ENCODE results near the gene DGCR6L.
A peak's percentile ranks its signal among the peaks of the same experiment; 100 is the strongest.
"Not testable (repeated sequence)": the region's sequence is repeated elsewhere in the genome, so short reads cannot be mapped to it uniquely, and the experiment has no call there.

Gene DGCR6L

DNA sequence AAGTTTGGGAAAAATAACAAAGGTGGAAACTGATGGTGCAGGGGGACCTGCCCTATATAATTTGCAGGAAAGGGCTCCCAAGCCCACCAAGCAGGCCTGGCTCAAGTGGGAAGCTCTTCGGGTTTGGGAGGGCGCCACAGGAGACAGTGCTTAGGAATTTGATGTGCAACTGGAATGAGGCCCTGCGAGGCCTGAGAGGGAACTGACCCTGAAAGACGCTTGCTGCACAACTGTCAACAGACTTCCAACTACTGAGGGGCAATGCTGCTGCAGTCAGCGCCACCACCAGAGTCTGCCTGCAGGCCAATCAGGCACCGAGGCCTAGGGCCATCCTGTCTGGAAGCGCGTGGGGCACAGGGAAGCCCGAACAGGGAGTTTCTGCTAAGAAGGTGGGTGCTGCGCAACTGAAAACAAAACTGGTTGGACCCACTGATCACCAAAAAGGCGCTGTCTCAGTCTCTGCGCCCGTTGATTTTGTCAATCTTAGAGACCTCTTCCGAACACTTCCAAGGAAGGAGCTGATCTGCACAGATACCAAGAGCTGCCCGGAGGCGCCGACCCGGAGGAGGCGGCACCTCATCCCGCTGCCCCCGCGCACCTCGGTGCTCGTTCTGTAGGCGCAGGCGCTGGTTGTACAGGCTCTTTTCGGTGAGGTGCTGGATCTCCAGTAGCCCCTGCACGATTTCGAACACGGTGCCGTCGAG is 667 bp downstream of the DGCR6L start:
- no peak for DNase-seq (ENCODE audit: low read depth)
- H3K4me3 ChIP-seq (ENCODE audit: low read depth, low read length): peak overlapping the region; percentile 98
- TF ChIP-seq, protein P1, sequence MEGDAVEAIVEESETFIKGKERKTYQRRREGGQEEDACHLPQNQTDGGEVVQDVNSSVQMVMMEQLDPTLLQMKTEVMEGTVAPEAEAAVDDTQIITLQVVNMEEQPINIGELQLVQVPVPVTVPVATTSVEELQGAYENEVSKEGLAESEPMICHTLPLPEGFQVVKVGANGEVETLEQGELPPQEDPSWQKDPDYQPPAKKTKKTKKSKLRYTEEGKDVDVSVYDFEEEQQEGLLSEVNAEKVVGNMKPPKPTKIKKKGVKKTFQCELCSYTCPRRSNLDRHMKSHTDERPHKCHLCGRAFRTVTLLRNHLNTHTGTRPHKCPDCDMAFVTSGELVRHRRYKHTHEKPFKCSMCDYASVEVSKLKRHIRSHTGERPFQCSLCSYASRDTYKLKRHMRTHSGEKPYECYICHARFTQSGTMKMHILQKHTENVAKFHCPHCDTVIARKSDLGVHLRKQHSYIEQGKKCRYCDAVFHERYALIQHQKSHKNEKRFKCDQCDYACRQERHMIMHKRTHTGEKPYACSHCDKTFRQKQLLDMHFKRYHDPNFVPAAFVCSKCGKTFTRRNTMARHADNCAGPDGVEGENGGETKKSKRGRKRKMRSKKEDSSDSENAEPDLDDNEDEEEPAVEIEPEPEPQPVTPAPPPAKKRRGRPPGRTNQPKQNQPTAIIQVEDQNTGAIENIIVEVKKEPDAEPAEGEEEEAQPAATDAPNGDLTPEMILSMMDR (IDR thresholded peaks at IDR 0.05; ENCODE audit: low read depth, low read length, missing control alignments): no peak

DNA sequence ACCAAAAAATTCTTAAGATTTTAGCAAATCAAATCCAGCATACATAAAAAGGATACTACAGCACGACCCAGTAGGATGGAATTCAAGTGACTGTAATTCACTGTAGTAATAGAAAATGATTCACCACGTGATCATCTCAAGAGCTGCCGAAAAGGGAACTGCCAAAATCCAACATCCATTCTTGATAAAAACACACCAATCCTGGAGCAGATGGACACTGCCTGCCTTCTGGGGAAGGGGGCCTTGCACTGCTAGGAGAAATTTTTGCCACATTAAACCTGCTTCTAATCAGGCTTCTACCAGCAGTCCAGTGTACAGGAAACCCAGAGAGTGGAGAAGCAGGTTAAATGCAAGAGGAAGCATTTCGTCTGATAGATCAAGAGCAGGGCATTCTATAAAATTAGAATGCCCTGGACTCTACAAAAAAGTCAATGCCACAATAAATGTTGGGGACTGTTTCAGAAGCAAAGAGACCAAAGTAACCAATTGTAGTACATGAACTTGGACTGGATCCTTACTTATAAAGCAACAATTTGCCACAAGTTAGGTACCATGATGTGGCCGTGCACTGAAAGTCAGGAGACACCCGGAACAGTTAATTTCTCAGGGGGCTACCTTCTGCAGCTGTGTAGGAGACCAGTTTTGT is 1.7 kb downstream of the DGCR6L start:
- not testable (repeated sequence) for H3K4me3 ChIP-seq (ENCODE audit: low read depth, low read length); DNase-seq (ENCODE audit: low read depth)

DNA sequence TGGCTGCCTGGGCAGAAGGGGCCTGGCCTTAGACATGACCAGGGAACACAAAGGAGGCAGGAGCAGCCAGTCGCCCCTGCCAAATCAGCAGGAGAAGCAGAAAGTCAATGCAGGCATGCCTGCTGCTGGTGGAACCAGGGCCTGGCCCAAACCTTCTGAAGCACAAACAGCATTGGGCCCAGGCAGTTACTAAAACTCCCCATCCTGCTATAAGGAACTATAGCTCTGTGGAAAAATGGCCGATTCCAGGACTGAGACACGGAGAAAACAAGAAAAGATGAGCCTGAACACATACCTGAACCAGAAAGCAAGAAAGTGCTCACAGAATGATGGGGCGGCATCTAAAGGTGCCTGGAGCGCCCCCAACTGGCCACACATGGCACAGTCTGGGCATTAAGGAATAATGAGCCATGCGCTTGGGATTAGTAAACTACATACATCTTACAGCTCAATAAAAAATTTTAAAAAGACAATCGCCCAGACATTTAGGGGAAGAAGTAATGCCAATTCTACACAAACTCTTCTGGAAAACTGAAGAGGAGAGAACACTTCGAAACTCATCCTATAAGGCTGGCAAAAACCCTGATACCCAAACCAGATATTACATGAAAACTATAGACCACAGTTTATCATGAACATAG is 2.3 kb downstream of the DGCR6L start:
- DNase-seq (ENCODE audit: low read depth); H3K4me3 ChIP-seq (ENCODE audit: low read depth, low read length): not testable (repeated sequence)
- TF ChIP-seq, protein P1 (IDR thresholded peaks at IDR 0.05; ENCODE audit: low read depth, low read length, missing control alignments): peak; percentile 55

DNA sequence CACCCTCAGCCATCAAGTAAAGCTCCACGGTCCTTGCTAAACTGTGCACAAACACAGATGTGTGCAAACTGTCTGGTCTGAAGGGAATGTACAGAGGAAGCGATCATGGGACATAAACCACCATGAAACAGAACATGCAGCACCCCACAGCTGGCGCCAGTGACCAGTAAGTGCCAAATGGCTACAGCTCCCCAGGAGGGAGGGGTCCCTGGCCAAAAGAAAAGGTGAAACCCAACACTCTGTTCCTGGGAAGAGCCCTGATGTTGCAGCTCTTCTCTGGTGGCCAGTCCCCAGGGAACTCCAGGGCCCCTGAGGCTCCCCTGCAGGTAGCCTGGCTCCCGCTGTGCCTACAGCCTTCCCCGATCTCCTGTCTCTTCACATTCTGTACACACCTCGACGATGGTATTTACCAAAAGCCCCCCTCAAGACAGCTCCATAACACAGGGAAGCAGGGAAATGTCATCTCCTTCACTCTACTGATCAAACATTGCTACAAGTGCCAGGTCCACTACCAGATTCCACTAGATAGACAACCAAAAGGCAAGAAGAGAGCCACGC is 2.9 kb downstream of the DGCR6L start:
- TF ChIP-seq, protein P1 (IDR thresholded peaks at IDR 0.05; ENCODE audit: low read depth, low read length, missing control alignments): no peak
- no peak overlapping the region for H3K4me3 ChIP-seq (ENCODE audit: low read depth, low read length)
- no peak for DNase-seq (ENCODE audit: low read depth)

DNA sequence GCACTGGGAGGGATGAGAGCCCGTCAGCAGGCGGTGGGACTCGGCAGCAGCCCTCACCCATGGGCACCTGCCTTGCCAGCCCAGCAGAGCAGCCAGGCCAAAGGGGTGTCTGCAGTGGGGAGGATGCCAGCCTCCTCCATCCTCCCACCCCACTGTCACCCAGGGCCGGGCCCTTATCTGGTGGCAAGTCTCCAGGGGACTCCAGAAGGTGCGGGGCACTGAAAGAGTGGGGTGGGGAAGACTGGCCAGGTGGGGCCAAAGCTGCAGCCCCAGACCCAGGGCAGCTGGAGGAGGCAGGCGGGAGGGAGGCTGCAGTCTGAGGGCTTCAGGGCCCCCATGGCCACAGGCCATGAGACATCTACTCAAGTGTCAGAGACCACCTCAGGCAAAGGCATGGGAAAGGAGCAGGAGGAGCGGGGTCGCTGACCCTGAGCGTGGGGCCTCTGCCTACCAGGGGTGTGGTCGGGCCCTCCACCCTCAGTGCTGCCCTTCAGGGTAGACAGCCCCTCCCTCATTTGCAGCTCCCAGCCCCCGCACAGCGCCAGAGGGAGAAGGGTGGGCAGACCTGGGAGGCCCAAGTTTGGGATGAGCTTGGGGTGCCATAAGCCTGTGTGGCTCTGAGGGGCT is 3.5 kb downstream of the DGCR6L start:
- H3K4me3 ChIP-seq (ENCODE audit: low read depth, low read length): no peak overlapping the region
- DNase-seq (ENCODE audit: low read depth): no peak
- TF ChIP-seq, protein P1 (IDR thresholded peaks at IDR 0.05; ENCODE audit: low read depth, low read length, missing control alignments): no peak

DNA sequence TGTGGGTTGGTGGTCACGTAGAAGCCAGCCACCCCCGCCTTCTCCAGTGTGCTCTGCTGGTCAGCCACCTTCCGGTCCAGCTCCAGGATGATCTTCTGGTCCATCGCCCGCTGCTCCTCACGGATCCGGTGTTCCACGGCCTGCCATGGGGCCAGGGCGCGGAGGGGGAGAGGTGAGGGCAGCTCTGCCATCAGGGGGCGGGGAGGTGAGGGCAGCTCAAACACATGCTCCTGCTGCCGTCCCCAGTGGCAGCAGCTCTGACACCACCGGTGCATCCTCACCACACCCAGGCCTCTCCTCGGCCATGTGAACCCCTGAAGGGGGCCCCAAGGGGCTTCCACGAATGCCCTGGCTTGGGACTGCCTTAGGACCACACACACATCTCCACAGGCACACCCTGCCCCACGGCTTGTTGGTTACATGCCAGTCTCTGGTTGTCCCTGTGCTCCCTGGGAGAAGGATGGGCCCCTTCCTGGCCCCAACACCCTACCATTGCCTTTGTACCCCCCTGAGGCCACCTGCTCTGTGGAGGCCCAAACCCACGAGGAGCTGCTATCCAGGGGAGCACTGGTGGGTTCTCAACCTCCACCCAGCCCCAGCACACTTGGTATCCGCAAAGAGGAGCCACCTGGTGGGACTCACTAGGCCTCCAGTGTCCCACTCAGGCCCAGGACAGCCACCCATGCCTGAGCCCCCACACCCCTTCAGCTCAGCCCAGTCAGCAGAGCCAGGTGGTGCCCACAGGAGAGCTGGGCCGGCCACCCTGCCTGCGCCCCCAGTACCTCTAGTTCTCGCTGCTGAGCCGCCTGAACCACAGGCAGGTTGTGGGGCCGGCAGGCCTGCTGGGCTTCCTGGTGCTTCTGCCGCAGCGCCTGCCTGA is 4.3 kb downstream of the DGCR6L start:
- TF ChIP-seq, protein P1 (IDR thresholded peaks at IDR 0.05; ENCODE audit: low read depth, low read length, missing control alignments): no peak

GRCh38 chr22:20314741-20315336 is 5.0 kb downstream of the DGCR6L start:
- not testable (repeated sequence) for DNase-seq (ENCODE audit: low read depth); H3K4me3 ChIP-seq (ENCODE audit: low read depth, low read length)

More for the DNA sequence above, 4.3 kb downstream of the DGCR6L start:
- H3K4me3 ChIP-seq (ENCODE audit: low read depth, low read length): no peak overlapping the region
- no peak for DNase-seq (ENCODE audit: low read depth)

GRCh38 chr22:20314206-20314605 is 5.7 kb downstream of the DGCR6L start:
- DNase-seq (ENCODE audit: low read depth); H3K4me3 ChIP-seq (ENCODE audit: low read depth, low read length): not testable (repeated sequence)

DNA sequence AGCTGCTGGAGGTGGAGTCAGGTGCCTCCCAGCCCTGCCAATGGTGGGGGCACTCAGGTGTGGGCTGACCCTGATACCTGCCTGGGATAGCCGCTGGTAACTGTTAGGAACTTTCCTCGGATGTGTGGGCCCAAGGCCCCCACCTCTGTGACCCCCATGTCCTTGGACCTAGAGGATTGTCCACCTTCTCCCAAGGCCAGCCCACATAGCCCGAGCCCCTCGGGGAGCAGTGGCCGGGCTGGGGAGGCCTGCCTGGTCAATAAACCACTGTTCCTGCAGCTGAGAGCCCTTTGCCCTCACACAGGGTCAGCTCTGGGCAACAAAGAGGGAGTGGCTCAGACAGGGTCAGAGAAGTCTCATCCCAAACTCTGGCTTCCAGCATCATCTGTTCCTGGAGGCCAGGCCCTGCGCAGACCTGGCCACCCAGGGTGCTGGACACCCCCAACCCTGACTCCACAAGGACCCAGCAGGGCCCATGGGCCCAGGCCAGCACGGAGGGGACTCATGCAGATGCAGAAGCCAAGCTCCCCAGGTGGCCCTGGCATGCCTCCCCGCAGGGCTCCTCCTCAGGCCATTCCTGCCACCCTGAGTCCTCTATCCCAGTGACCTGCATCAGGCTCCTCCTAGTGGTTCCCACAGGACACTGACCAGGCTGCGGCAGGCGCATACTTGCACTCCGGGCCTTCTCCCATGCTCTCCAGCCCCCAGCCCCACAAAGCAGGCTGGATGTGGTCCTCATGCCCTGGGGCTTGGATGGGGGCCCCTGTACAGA is 6.4 kb downstream of the DGCR6L start:
- DNase-seq (ENCODE audit: low read depth); H3K4me3 ChIP-seq (ENCODE audit: low read depth, low read length): not testable (repeated sequence)
